Measurements from ENCODE around the gene NR3C2.

- TF ChIP-seq, protein P1, sequence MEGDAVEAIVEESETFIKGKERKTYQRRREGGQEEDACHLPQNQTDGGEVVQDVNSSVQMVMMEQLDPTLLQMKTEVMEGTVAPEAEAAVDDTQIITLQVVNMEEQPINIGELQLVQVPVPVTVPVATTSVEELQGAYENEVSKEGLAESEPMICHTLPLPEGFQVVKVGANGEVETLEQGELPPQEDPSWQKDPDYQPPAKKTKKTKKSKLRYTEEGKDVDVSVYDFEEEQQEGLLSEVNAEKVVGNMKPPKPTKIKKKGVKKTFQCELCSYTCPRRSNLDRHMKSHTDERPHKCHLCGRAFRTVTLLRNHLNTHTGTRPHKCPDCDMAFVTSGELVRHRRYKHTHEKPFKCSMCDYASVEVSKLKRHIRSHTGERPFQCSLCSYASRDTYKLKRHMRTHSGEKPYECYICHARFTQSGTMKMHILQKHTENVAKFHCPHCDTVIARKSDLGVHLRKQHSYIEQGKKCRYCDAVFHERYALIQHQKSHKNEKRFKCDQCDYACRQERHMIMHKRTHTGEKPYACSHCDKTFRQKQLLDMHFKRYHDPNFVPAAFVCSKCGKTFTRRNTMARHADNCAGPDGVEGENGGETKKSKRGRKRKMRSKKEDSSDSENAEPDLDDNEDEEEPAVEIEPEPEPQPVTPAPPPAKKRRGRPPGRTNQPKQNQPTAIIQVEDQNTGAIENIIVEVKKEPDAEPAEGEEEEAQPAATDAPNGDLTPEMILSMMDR (IDR thresholded peaks at IDR 0.05), result no peak
- no peak for TF ChIP-seq POLR2AphosphoS5 (IDR thresholded peaks at IDR 0.05; ENCODE audit: low read depth, low read length)
These were observed 400.4 kb downstream of the NR3C2 start for GRCh38 chr4:148041606-148042329.

All from Panc1 (cell line).